A673 (cell line): Measurements from ENCODE around the gene CACNA1G. TPM values are rescaled to one million over a fixed set of nuclear protein-coding genes. Genes with fewer than 3 reads are reported as not detected.
A peak's percentile ranks its signal among the peaks of the same experiment; 100 is the strongest.

Source experiments
- BruUV-seq: library from RNA; stranded (reverse); fragments of 400-500 nt; replicated peaks from 2 replicates; lab custom pipeline; 2021; lab: Mats Ljungman, UMichigan
- CTCF ChIA-PET: fragments of 300-600 bp; sonication (Branson Sonifier 250); formaldehyde crosslinking; loops from one replicate; lab custom pipeline; 2022; ENCODE audit warnings: antibody characterized with exemption; lab: Charles Lee
- POLR2A ChIA-PET: fragments of 300-600 bp; sonication (Branson Sonifier 250); formaldehyde crosslinking; loops from one replicate; lab custom pipeline; 2022; ENCODE audit warnings: antibody characterized with exemption; ENCODE audit not compliant: low non-redundant PET; lab: Charles Lee
- DNase-seq: peaks from one replicate; pipeline ENCODE4 v3.0.0-alpha.2; 2015; ENCODE audit warnings: low spot score
- H3K27ac ChIP-seq: fragments of 200-600 bp; sonication (generic); 2 replicates; pipeline ENCODE4 v1.5.1; 2016; ENCODE audit warnings: mixed run types, low read depth, mild to moderate bottlenecking, mixed read lengths, antibody characterized with exemption, low read length; ENCODE audit not compliant: poor library complexity, severe bottlenecking
- H3K27me3 ChIP-seq: fragments of 200-600 bp; sonication (generic); replicated peaks from 2 replicates; pipeline ENCODE4 v1.6.1; 2017; ENCODE audit warnings: mixed run types, low read depth, mild to moderate bottlenecking, mixed read lengths, antibody characterized with exemption, low read length; ENCODE audit not compliant: insufficient read depth, poor library complexity
- H3K36me3 ChIP-seq: fragments of 200-600 bp; sonication (generic); 2 replicates; pipeline ENCODE4 v1.6.1; 2016; ENCODE audit warnings: mixed run types, mild to moderate bottlenecking, mixed read lengths, antibody characterized with exemption, low read length; ENCODE audit not compliant: insufficient read depth, poor library complexity, severe bottlenecking
- H3K4me1 ChIP-seq: fragments of 200-600 bp; sonication (generic); 2 replicates; pipeline ENCODE4 v1.6.1; 2017; ENCODE audit warnings: mixed run types, mild to moderate bottlenecking, mixed read lengths, antibody characterized with exemption, low read length; ENCODE audit not compliant: insufficient read depth, poor library complexity, severe bottlenecking
- H3K4me3 ChIP-seq: fragments of 200-600 bp; sonication (generic); 2 replicates; pipeline ENCODE4 v1.5.1; 2016; ENCODE audit warnings: low read depth, mixed run types, mild to moderate bottlenecking, mixed read lengths, low read length; ENCODE audit not compliant: poor library complexity, severe bottlenecking
- H3K9me3 ChIP-seq: fragments of 200-600 bp; sonication (generic); 2 replicates; pipeline ENCODE4 v1.6.1; 2016; ENCODE audit warnings: mixed run types, low read depth, mild to moderate bottlenecking, mixed read lengths, antibody characterized with exemption, low read length; ENCODE audit not compliant: poor library complexity, severe bottlenecking
- CTCF ChIP-seq: fragments of 300-800, 200-600 bp; sonication (generic); conservative IDR thresholded peaks from 2 replicates; pipeline ENCODE4 v1.5.1; 2017; ENCODE audit warnings: low read depth, mild to moderate bottlenecking, antibody characterized with exemption, low read length, moderate library complexity, mixed read lengths
- EZH2 ChIP-seq: fragments of 200-600 bp; sonication (generic); IDR thresholded peaks from 2 replicates; pipeline ENCODE4 v1.6.1; 2017; ENCODE audit warnings: borderline replicate concordance, low read depth, mild to moderate bottlenecking, mixed read lengths, antibody characterized with exemption, low read length; ENCODE audit not compliant: poor library complexity, severe bottlenecking
- intact Hi-C: fragments of 100-400 bp; cut with micrococcal nuclease; formaldehyde crosslinking; loops from one replicate; pipeline ENCODE4 v1.10.0; 2022; ENCODE audit not compliant: unreplicated experiment
- total RNA-seq: library from RNA; stranded (reverse); gene quantifications from 2 replicates; pipeline ENCODE4 v1.2.3, GENCODE V29; 2021

CACNA1G gene
- total RNA-seq, 1 experiment from 2014 or later = 7.1 TPM

GRCh38 chr17:50627782-50628601 lies 67.5 kb downstream of the CACNA1G start:
- Histone ChIP-seq H3K4me1 (peaks cover 28% of the 10 kb centered on the region), H3K4me3 (no peak overlapping the region), H3K27ac (no peak overlapping the region), H3K36me3 (no peaks in the 10 kb centered on the region), H3K9me3 (no peaks in the 10 kb centered on the region), H3K27me3 (no peaks in the 10 kb centered on the region)
- intact Hi-C loops = loop anchor here (2.0 kb wide), 1 partner anchor 145 kb away; no protein-coding TSS in a partner anchor
- ChIA-PET POLR2A (no interaction called here), CTCF (interaction anchor here (0.6 kb wide), 2 partner anchors 21 to 142 kb away, joined by 3 to 6 read pairs; no protein-coding TSS in a partner anchor)
- BruUV-seq = no TSS peak
- no peak for TF ChIP-seq EZH2
- TF ChIP-seq CTCF = no peak
- no peak for DNase-seq

GRCh38 chr17:50629902-50630301 lies 69.4 kb downstream of the CACNA1G start:
- H3K27me3 ChIP-seq = no peaks in the 10 kb centered on the region
- BruUV-seq = no TSS peak
- ChIA-PET CTCF (interaction anchor here (0.6 to 0.7 kb wide), 2 partner anchors 32 to 52 kb away, joined by 4 to 8 read pairs; no protein-coding TSS in a partner anchor), POLR2A (no interaction called here)
- no peak overlapping the region for H3K27ac ChIP-seq
- no peaks in the 10 kb centered on the region for H3K36me3 ChIP-seq
- no peak for TF ChIP-seq CTCF
- TF ChIP-seq EZH2 = no peak
- no peaks in the 10 kb centered on the region for H3K9me3 ChIP-seq
- peaks cover 28% of the 10 kb centered on the region for H3K4me1 ChIP-seq
- DNase-seq = no peak
- no peak overlapping the region for H3K4me3 ChIP-seq
- intact Hi-C loops = loop anchor here (1.0 kb wide), 1 partner anchor 51 kb away; no protein-coding TSS in a partner anchor

GRCh38 chr17:50630524-50631194 lies 70.1 kb downstream of the CACNA1G start:
- Histone ChIP-seq H3K27me3 (no peaks in the 10 kb centered on the region), H3K4me1 (peaks cover 28% of the 10 kb centered on the region), H3K4me3 (no peak overlapping the region), H3K27ac (no peak overlapping the region), H3K36me3 (no peaks in the 10 kb centered on the region), H3K9me3 (no peaks in the 10 kb centered on the region)
- TF ChIP-seq CTCF (peak; percentile 84), EZH2 (no peak)
- intact Hi-C loops = loop anchor here (1.0 kb wide), 1 partner anchor 51 kb away; no protein-coding TSS in a partner anchor
- DNase-seq = no peak
- CTCF ChIA-PET = interaction anchor here (0.6 to 0.9 kb wide), 3 partner anchors 10 to 51 kb away, joined by 3 to 8 read pairs (median 4); no protein-coding TSS in a partner anchor
- POLR2A ChIA-PET = no interaction called here
- BruUV-seq = no TSS peak
